Bladder microvascular endothelial cell (primary cell): ENCODE measurements around the gene AFAP1L1. TPM values are rescaled to one million over a fixed set of nuclear protein-coding genes. Genes with fewer than 3 reads are reported as not detected.

Experiments used
- total RNA-seq: library from RNA; depleted of rRNA; stranded (reverse); fragments of >200 nt; gene quantifications from 2 replicates; pipeline ENCODE4 v1.2.3, GENCODE V29; 2014

Gene AFAP1L1
- total RNA-seq = 137 and 216 TPM in 2 replicates

DNA sequence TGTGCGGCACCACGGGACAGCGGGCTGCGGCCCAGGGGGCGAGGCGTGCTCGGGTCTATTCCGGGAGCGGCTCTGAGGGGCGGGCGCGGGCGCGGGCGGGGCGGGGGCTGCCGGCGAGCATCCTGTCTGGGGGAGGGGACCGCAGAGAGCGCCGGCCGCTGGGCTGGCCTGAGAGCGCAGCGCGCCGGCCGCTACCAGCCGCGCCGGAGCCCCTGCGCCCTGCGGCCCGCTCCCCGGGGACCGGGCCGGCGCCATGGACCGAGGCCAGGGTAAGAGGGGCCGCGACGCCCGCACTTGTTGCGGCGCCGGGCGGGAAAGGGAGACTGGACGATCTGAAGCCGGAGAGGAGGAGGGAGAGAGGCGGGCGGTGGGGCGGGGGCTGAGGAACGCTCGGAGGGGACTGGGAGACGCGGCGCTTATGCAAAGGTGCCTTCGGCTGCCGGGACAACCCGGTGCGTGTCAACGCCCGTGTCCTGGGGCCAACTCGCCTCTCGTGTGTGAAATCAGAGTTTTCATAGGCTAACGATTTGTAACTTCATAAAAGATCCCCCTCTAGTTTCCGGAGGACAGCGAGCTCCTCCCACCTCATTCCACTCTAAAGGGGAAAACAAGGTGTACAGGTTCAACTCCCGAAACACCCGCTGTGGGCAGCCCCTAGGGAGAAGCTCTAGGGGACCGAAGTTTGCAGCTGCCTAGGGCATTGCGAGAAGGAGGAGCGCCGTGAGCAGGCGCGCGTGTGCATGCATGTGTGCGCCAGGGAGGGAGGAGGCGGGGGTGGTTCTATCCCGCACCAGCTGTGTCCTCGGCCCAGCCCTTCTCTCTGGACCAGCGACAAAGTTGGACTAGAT lies at the start of gene AFAP1L1:
Gene AFAP1L1, plus strand, starts transcription at position 144 of the 848 bp plus-strand sequence. Its CDS starts 110 bp downstream, at position 254.

GRCh38 chr5:149345147-149345891 lies 73.7 kb downstream of the AFAP1L1 start, which contains the start of gene GRPEL2:
GRPEL2 (plus strand) TSS chr5:149345499; CDS start chr5:149345540, 41 bp downstream.

GRCh38 chr5:149357370-149358293 lies 86.0 kb downstream of the AFAP1L1 start, which contains the start of gene PCYOX1L:
PCYOX1L (plus strand) TSS chr5:149358046; CDS start chr5:149358069, 23 bp downstream.

DNA sequence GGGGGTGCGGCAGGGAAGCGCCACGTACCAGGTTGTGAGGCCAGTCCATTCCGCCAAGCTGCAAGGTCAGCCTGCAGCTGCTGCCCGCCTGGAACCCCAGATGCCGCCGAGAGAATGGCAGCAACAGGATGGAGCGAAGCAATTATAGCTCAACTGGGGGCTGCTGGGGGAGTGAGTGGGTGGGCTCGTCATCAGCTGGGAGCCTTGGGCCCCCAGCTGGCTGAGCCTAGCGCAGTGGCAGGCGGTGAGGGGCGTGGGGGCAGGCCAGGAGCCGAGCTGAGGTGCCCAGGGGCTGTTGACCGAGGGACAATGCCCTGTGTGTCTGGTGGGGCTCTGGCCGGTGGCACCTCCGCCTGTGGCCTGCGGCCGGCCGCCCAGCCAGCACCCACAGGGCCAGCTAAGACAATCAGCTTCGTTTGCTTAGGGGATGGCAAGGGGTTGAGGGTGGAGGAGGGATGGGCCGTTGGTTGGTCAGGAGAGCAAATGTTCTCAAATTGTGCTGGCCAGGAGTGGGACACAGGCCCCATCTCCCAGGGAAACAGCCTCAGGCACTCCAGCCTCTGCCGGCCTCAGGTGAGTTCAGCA lies 107.6 kb downstream of the AFAP1L1 start, which contains the start of gene IL17B:
Gene IL17B, minus strand, starts transcription at position 116 of the 585 bp plus-strand sequence. Its CDS starts 67 bp downstream, at position 49.

Other genes with a start within 250 kb of the AFAP1L1 start
- 8.6 and 16.4 TPM in 2 replicates for gene SH3TC2, start 208.8 kb upstream of the AFAP1L1 start, total RNA-seq
- 23.3 and 40.3 TPM in 2 replicates for gene ABLIM3, start 130.4 kb upstream of the AFAP1L1 start, total RNA-seq
- 18.5 and 87.2 TPM in 2 replicates for gene GRPEL2, start 73.6 kb downstream of the AFAP1L1 start, total RNA-seq
- 7.3 and 17.7 TPM in 2 replicates for gene PCYOX1L, start 86.2 kb downstream of the AFAP1L1 start, total RNA-seq
- not detected in 2 replicates for gene IL17B, start 107.4 kb downstream of the AFAP1L1 start, total RNA-seq